OCI-LY7 (cell line): ENCODE data around the gene DNA2. TPM values are rescaled to one million over a fixed set of nuclear protein-coding genes. Genes with fewer than 3 reads are reported as not detected.

Experiments used
- BruUV-seq: library from RNA; stranded (reverse); fragments of 400-500 nt; replicated peaks from 2 replicates; lab custom pipeline; 2021; lab: Mats Ljungman, UMichigan
- CTCF ChIA-PET: fragments of 300-600 bp; sonication (Branson Sonifier 250); formaldehyde crosslinking; loops from one replicate; lab custom pipeline; 2022; ENCODE audit warnings: antibody characterized with exemption; ENCODE audit not compliant: unreplicated experiment; lab: Charles Lee
- POLR2A ChIA-PET: fragments of 300-600 bp; sonication (Branson Sonifier 250); formaldehyde crosslinking; loops from one replicate; lab custom pipeline; 2022; ENCODE audit warnings: antibody characterized with exemption; lab: Charles Lee
- DNase-seq: peaks from one replicate; pipeline ENCODE4 v3.0.0-alpha.2; 2015; ENCODE audit warnings: low spot score
- H2AFZ ChIP-seq: fragments of 200-600 bp; sonication (generic), shearing (Covaris generic); 2 replicates; pipeline ENCODE4 v1.6.1; 2014; ENCODE audit warnings: mild to moderate bottlenecking, antibody characterized with exemption, low read length, moderate library complexity
- H3K27ac ChIP-seq: fragments of 200-600 bp; sonication (generic); 2 replicates; pipeline ENCODE4 v1.5.1; 2014; ENCODE audit warnings: mixed run types, low read depth, mild to moderate bottlenecking, moderate library complexity, low read length, inconsistent platforms; ENCODE audit not compliant: poor library complexity, severe bottlenecking
- H3K36me3 ChIP-seq: fragments of 200-600 bp; sonication (generic); 2 replicates; pipeline ENCODE4 v1.6.1; 2014; ENCODE audit warnings: mild to moderate bottlenecking, antibody characterized with exemption, low read length, moderate library complexity, mixed read lengths; ENCODE audit not compliant: insufficient read depth
- H3K4me1 ChIP-seq: fragments of 200-600 bp; sonication (generic); 2 replicates; pipeline ENCODE4 v1.5.1; 2014; ENCODE audit warnings: mild to moderate bottlenecking, low read length; ENCODE audit not compliant: insufficient read depth, poor library complexity, severe bottlenecking
- H3K4me2 ChIP-seq: fragments of 200-600 bp; sonication (generic); 2 replicates; pipeline ENCODE4 v1.6.1; 2014; ENCODE audit warnings: mild to moderate bottlenecking, low read length
- H3K4me3 ChIP-seq: fragments of 200-600 bp; sonication (generic); 2 replicates; pipeline ENCODE4 v1.5.1; 2014; ENCODE audit warnings: mild to moderate bottlenecking, low read depth, low read length; ENCODE audit not compliant: poor library complexity, severe bottlenecking
- H3K79me2 ChIP-seq: fragments of 200-600 bp; sonication (generic); 2 replicates; pipeline ENCODE4 v1.6.1; 2016; ENCODE audit warnings: low read depth, mild to moderate bottlenecking, low read length, moderate library complexity, mixed read lengths; ENCODE audit not compliant: insufficient read depth
- H3K9me2 ChIP-seq: fragments of 200-600 bp; sonication (generic); 2 replicates; pipeline ENCODE4 v1.6.1; 2016; ENCODE audit warnings: mild to moderate bottlenecking, low read length, mixed read lengths; ENCODE audit not compliant: insufficient read depth
- H3K9me3 ChIP-seq: fragments of 200-600 bp; sonication (generic); 2 replicates; pipeline ENCODE4 v1.6.1; 2014; ENCODE audit warnings: mild to moderate bottlenecking, mixed run types, low read length, mixed read lengths
- H4K20me1 ChIP-seq: fragments of 200-600 bp; sonication (generic); 2 replicates; pipeline ENCODE4 v1.6.1; 2014; ENCODE audit warnings: mild to moderate bottlenecking, antibody characterized with exemption, low read length, moderate library complexity, mixed read lengths; ENCODE audit not compliant: insufficient read depth
- CTCF ChIP-seq: fragments of 200-600 bp; sonication (generic); conservative IDR thresholded peaks from 2 replicates; pipeline ENCODE4 v1.5.1; 2014; ENCODE audit warnings: mild to moderate bottlenecking, antibody characterized with exemption, low read length, moderate library complexity, mixed read lengths
- EZH2phosphoT487 ChIP-seq: fragments of 200-600 bp; sonication (generic); IDR thresholded peaks from 2 replicates; pipeline ENCODE4 v1.6.1; 2018; ENCODE audit warnings: low read depth, borderline replicate concordance, mild to moderate bottlenecking, mixed run types, antibody characterized with exemption, low read length, moderate library complexity, mixed read lengths
- intact Hi-C: fragments of 100-400 bp; cut with micrococcal nuclease; formaldehyde crosslinking; loops from one replicate; pipeline ENCODE4 v1.10.0; 2022; ENCODE audit not compliant: unreplicated experiment
- total RNA-seq, 2 experiments: library from RNA; depleted of rRNA in 1 of 2; stranded (reverse); fragments of >200 nt in 1 of 2; shearing (Covaris generic) in 1 of 2; gene quantifications; 2 replicates each; pipeline ENCODE4 v1.2.3, GENCODE V29; 2014 to 2022

DNA2 gene
- total RNA-seq, 2 experiments from 2014 or later, result 42.1 to 51.2 TPM

GRCh38 chr10:68406111-68406814 lies 65.5 kb downstream of the DNA2 start:
- Histone ChIP-seq H3K79me2 (peaks cover 33% of the 10 kb centered on the region), H3K4me1 (peaks cover 14% of the 10 kb centered on the region), H3K36me3 (peaks cover 6% of the 10 kb centered on the region; the same call in 1 of the 2 replicates), H3K4me2 (peak overlapping the region; percentile 80), H3K27ac (peak overlapping the region; percentile 36), H2AFZ (peak overlapping the region; percentile 73; the same call in 1 of the 2 replicates), H3K4me3 (peak overlapping the region; percentile 79), H3K9me3 (no peaks in the 10 kb centered on the region), H3K9me2 (no peaks in the 10 kb centered on the region), H4K20me1 (no peaks in the 10 kb centered on the region)
- intact Hi-C loops, result loop anchor here (2.0 kb wide), 1 partner anchor 73 kb away; the partner anchor contains the start of genes HNRNPH3 and PBLD
- ChIA-PET POLR2A (interaction anchor here (0.6 kb wide), 1 partner anchor 80 kb away, joined by 3 read pairs; no protein-coding TSS in a partner anchor), CTCF (no interaction called here)
- TF ChIP-seq EZH2phosphoT487 (no peak), CTCF (no peak)
- no TSS peak for BruUV-seq
- DNase-seq, result peak; percentile 74

GRCh38 chr10:68403701-68404100 lies 68.1 kb downstream of the DNA2 start:
- CTCF ChIA-PET, result no interaction called here
- Histone ChIP-seq H3K79me2 (peaks cover 33% of the 10 kb centered on the region), H4K20me1 (no peaks in the 10 kb centered on the region), H3K4me3 (no peak overlapping the region), H3K9me2 (no peaks in the 10 kb centered on the region), H3K9me3 (no peaks in the 10 kb centered on the region), H3K27ac (no peak overlapping the region), H3K4me2 (no peak overlapping the region), H2AFZ (no peak overlapping the region), H3K36me3 (peaks cover 14% of the 10 kb centered on the region), H3K4me1 (peaks cover 14% of the 10 kb centered on the region)
- BruUV-seq, result no TSS peak
- POLR2A ChIA-PET, result interaction anchor here (0.6 to 1.2 kb wide), 3 partner anchors 19 to 384 kb away, joined by 3 to 6 read pairs (median 5); no protein-coding TSS in a partner anchor
- TF ChIP-seq CTCF (no peak), EZH2phosphoT487 (no peak)
- DNase-seq, result no peak
- intact Hi-C loops, result no loop called here

- peaks cover 33% of the 10 kb centered on the region for H3K79me2 ChIP-seq
- no peaks in the 10 kb centered on the region for H3K9me3 ChIP-seq
- no peak overlapping the region for H2AFZ ChIP-seq
- no peak overlapping the region for H3K4me3 ChIP-seq
- no TSS peak for BruUV-seq
- H3K4me2 ChIP-seq, result no peak overlapping the region
- intact Hi-C loops, result no loop called here
- peaks cover 14% of the 10 kb centered on the region for H3K36me3 ChIP-seq
- CTCF ChIA-PET, result no interaction called here
- TF ChIP-seq CTCF, result no peak
- TF ChIP-seq EZH2phosphoT487, result no peak
- H3K9me2 ChIP-seq, result no peaks in the 10 kb centered on the region
- POLR2A ChIA-PET, result interaction anchor here (0.6 to 0.9 kb wide), 4 partner anchors 16 to 450 kb away, joined by 3 read pairs; partner anchors contain the start of gene DNA2
- H3K4me1 ChIP-seq, result peaks cover 7% of the 10 kb centered on the region
- H4K20me1 ChIP-seq, result no peaks in the 10 kb centered on the region
- no peak overlapping the region for H3K27ac ChIP-seq
- DNase-seq, result no peak
Measured at GRCh38 chr10:68402276-68402675, 69.5 kb downstream of the DNA2 start.
